GM23248 (cell line): Measurements from ENCODE around the gene C19orf12.

Source experiments
- EZH2 ChIP-seq: fragments of 200-600 bp; sonication (generic); IDR thresholded peaks from 2 replicates; pipeline ENCODE4 v1.6.1; 2018; ENCODE audit warnings: antibody characterized with exemption, mild to moderate bottlenecking; ENCODE audit not compliant: insufficient read depth, poor library complexity, severe bottlenecking
- EZH2phosphoT487 ChIP-seq: fragments of 200-600 bp; sonication (generic); IDR thresholded peaks from 2 replicates; pipeline ENCODE4 v1.6.1; 2018; ENCODE audit warnings: antibody characterized with exemption, moderate library complexity, mild to moderate bottlenecking, low read depth; ENCODE audit not compliant: insufficient read depth

- TF ChIP-seq EZH2: no peak
- TF ChIP-seq EZH2phosphoT487: no peak
Measured at GRCh38 chr19:29743681-29744080, 28.6 kb upstream of the C19orf12 start.
